MM.1S (cell line): ENCODE measurements around the gene ZNF117.

ENCODE experiments used
- EZH2 ChIP-seq: fragments of 300-600 bp; sonication (generic); optimal IDR thresholded peaks from 2 replicates; pipeline ENCODE3; 2017; ENCODE audit warnings: low read depth, mild to moderate bottlenecking, antibody characterized with exemption, low read length, mixed read lengths
- TF ChIP-seq, protein P1 (sequence below): fragments of 300-600 bp; sonication (generic); IDR thresholded peaks from 2 replicates; pipeline ENCODE4 v1.5.1; 2016; ENCODE audit warnings: antibody characterized with exemption, low read length, mixed read lengths

DNA sequence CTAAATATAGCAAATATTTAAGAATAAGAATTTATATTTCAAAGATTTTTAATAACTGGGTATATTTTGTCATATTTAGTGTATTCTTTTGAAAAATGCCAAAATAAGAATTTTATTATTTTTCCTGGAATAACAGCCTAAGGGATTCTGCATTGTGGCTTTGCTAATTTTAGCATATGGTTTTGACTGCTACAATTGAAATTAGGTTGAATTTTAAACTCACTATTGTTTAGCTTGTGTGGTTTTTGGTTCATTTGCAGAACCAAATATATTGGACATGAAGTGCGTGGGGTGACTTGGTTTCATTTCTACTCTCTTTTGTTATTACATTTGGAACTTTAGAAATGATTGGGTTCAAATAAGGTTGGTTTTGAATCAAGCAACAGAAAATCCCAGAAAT is 52.3 kb downstream of the ZNF117 start:
- TF ChIP-seq EZH2: no peak
- TF ChIP-seq, protein P1, sequence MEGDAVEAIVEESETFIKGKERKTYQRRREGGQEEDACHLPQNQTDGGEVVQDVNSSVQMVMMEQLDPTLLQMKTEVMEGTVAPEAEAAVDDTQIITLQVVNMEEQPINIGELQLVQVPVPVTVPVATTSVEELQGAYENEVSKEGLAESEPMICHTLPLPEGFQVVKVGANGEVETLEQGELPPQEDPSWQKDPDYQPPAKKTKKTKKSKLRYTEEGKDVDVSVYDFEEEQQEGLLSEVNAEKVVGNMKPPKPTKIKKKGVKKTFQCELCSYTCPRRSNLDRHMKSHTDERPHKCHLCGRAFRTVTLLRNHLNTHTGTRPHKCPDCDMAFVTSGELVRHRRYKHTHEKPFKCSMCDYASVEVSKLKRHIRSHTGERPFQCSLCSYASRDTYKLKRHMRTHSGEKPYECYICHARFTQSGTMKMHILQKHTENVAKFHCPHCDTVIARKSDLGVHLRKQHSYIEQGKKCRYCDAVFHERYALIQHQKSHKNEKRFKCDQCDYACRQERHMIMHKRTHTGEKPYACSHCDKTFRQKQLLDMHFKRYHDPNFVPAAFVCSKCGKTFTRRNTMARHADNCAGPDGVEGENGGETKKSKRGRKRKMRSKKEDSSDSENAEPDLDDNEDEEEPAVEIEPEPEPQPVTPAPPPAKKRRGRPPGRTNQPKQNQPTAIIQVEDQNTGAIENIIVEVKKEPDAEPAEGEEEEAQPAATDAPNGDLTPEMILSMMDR: no peak
